ENCODE data around the gene SLC35B4. TPM values are rescaled to one million over a fixed set of nuclear protein-coding genes. Genes with fewer than 3 reads are reported as not detected.
"Not testable (repeated sequence)": the region's sequence is repeated elsewhere in the genome, so short reads cannot be mapped to it uniquely, and the experiment has no call there.

Gene SLC35B4
- total RNA-seq, 3 donors from 2014 or later (not counting 1 experiment from before 2014, with no cell fraction given) = 5.2 to 11.5 (median 11.2) TPM

- H3K36me3 Mint-ChIP-seq = peaks cover 28% of the 10 kb centered on the region
- Histone ChIP-seq H3K4me3 (ENCODE audit: low read length) (no peak overlapping the region), H3K27me3 (ENCODE audit: control insufficient read depth, insufficient read depth, low read length) (no peaks in the 10 kb centered on the region), H3K4me1 (ENCODE audit: control insufficient read depth, insufficient read depth, low read length) (no peaks in the 10 kb centered on the region), H3K27ac (ENCODE audit: low read length) (no peak overlapping the region), H3K36me3 (ENCODE audit: control insufficient read depth, insufficient read depth, low read length) (peaks cover 43% of the 10 kb centered on the region), H3K9me3 (ENCODE audit: control insufficient read depth, insufficient read depth, low read length) (no peaks in the 10 kb centered on the region)
- no peak for TF ChIP-seq CTCF (IDR thresholded peaks at IDR 0.05)
- no peak overlapping the region for H3K4me3 Mint-ChIP-seq
- WGBS (ENCODE audit: insufficient coverage) = 94% methylated on average over 1 of the region's 3 CpGs
- no peaks in the 10 kb centered on the region for H3K27me3 Mint-ChIP-seq (ENCODE audit: low read depth in 2 of 2)
- no peak overlapping the region for H3K27ac Mint-ChIP-seq
- intact Hi-C loops (cut with micrococcal nuclease) = no loop called here
- no peaks in the 10 kb centered on the region for H3K9me3 Mint-ChIP-seq
- no peaks in the 10 kb centered on the region for H3K4me1 Mint-ChIP-seq
- ATAC-seq = no peak
- DNase-seq = no peak
Observed at GRCh38 chr7:134301592-134301991, 15.1 kb downstream of the SLC35B4 start.

- Mint-ChIP-seq H3K27me3 (ENCODE audit: low read depth in 2 of 2) (no peaks in the 10 kb centered on the region), H3K9me3 (no peaks in the 10 kb centered on the region), H3K4me1 (no peaks in the 10 kb centered on the region), H3K27ac (no peak overlapping the region), H3K4me3 (no peak overlapping the region), H3K36me3 (peaks cover 28% of the 10 kb centered on the region)
- intact Hi-C loops (cut with micrococcal nuclease) = no loop called here
- Histone ChIP-seq H3K27ac (ENCODE audit: low read length) (no peak overlapping the region), H3K36me3 (ENCODE audit: control insufficient read depth, insufficient read depth, low read length) (peaks cover 46% of the 10 kb centered on the region), H3K27me3 (ENCODE audit: control insufficient read depth, insufficient read depth, low read length) (no peaks in the 10 kb centered on the region), H3K9me3 (ENCODE audit: control insufficient read depth, insufficient read depth, low read length) (no peaks in the 10 kb centered on the region), H3K4me1 (ENCODE audit: control insufficient read depth, insufficient read depth, low read length) (no peaks in the 10 kb centered on the region), H3K4me3 (ENCODE audit: low read length) (no peak overlapping the region)
- 97% methylated on average over 2 of the region's 2 CpGs for WGBS (ENCODE audit: insufficient coverage)
- ATAC-seq = no peak
- no peak for TF ChIP-seq CTCF (IDR thresholded peaks at IDR 0.05)
- DNase-seq = no peak
Observed at GRCh38 chr7:134300988-134301387, 15.7 kb downstream of the SLC35B4 start.

- no peaks in the 10 kb centered on the region for H3K27me3 Mint-ChIP-seq (ENCODE audit: low read depth in 2 of 2)
- H3K4me3 Mint-ChIP-seq = no peak overlapping the region
- Histone ChIP-seq H3K36me3 (ENCODE audit: control insufficient read depth, insufficient read depth, low read length) (peaks cover 45% of the 10 kb centered on the region), H3K27me3 (ENCODE audit: control insufficient read depth, insufficient read depth, low read length) (no peaks in the 10 kb centered on the region), H3K27ac (ENCODE audit: low read length) (no peak overlapping the region), H3K4me3 (ENCODE audit: low read length) (no peak overlapping the region), H3K9me3 (ENCODE audit: control insufficient read depth, insufficient read depth, low read length) (no peaks in the 10 kb centered on the region), H3K4me1 (ENCODE audit: control insufficient read depth, insufficient read depth, low read length) (no peaks in the 10 kb centered on the region)
- H3K36me3 Mint-ChIP-seq = peaks cover 36% of the 10 kb centered on the region
- intact Hi-C loops (cut with micrococcal nuclease) = no loop called here
- ATAC-seq (no peak), DNase-seq (no peak)
- no peak for TF ChIP-seq CTCF (IDR thresholded peaks at IDR 0.05)
- no peak overlapping the region for H3K27ac Mint-ChIP-seq
- H3K9me3 Mint-ChIP-seq = no peaks in the 10 kb centered on the region
- no peaks in the 10 kb centered on the region for H3K4me1 Mint-ChIP-seq
- 89% methylated on average over 9 of the region's 10 CpGs for WGBS (ENCODE audit: insufficient coverage)
Observed at GRCh38 chr7:134298902-134299683, 17.6 kb downstream of the SLC35B4 start.

- ATAC-seq (no peak), DNase-seq (no peak)
- H3K4me1 ChIP-seq (ENCODE audit: control insufficient read depth, insufficient read depth, low read length) = peaks cover 2% of the 10 kb centered on the region
- no peaks in the 10 kb centered on the region for H3K4me1 Mint-ChIP-seq
- H3K4me3 Mint-ChIP-seq = no peak overlapping the region
- no peaks in the 10 kb centered on the region for H3K9me3 Mint-ChIP-seq
- H3K27me3 ChIP-seq (ENCODE audit: control insufficient read depth, insufficient read depth, low read length) = no peaks in the 10 kb centered on the region
- no peaks in the 10 kb centered on the region for H3K27me3 Mint-ChIP-seq (ENCODE audit: low read depth in 2 of 2)
- no peak overlapping the region for H3K27ac ChIP-seq (ENCODE audit: low read length)
- H3K36me3 ChIP-seq (ENCODE audit: control insufficient read depth, insufficient read depth, low read length) = peaks cover 43% of the 10 kb centered on the region
- no peak overlapping the region for H3K27ac Mint-ChIP-seq
- intact Hi-C loops (cut with micrococcal nuclease) = no loop called here
- H3K9me3 ChIP-seq (ENCODE audit: control insufficient read depth, insufficient read depth, low read length) = no peaks in the 10 kb centered on the region
- no peak overlapping the region for H3K4me3 ChIP-seq (ENCODE audit: low read length)
- 100% methylated on average over 1 of the region's 2 CpGs for WGBS (ENCODE audit: insufficient coverage)
- no peak for TF ChIP-seq CTCF (IDR thresholded peaks at IDR 0.05)
- H3K36me3 Mint-ChIP-seq = peaks cover 33% of the 10 kb centered on the region
Observed at GRCh38 chr7:134297489-134297888, 19.2 kb downstream of the SLC35B4 start.

DNA sequence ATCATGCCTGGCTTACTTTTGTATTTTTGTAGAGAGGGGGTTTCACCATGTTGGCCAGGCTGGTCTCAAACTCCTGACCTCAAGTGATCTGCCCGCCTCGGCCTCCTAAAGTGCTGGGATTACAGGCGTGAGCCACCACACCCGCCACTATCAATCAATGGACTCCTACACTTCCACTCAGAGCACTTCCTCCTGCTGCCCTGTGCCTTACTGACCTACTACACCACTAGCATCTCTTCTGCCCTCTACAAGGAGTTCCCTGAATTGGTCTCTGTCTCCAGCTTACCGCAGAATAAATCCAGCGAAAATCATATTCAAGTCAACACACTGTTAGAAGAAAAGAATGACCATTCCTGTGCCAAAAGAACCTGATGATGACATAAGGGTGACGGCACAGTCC lies 20.7 kb downstream of the SLC35B4 start:
- peaks cover 22% of the 10 kb centered on the region for H3K36me3 Mint-ChIP-seq
- peaks cover 35% of the 10 kb centered on the region for H3K36me3 ChIP-seq (ENCODE audit: control insufficient read depth, insufficient read depth, low read length)

More for the DNA sequence above, 20.7 kb downstream of the SLC35B4 start:
- intact Hi-C loops (cut with micrococcal nuclease); H3K9me3 ChIP-seq (ENCODE audit: control insufficient read depth, insufficient read depth, low read length); H3K27me3 ChIP-seq (ENCODE audit: control insufficient read depth, insufficient read depth, low read length); ATAC-seq; H3K27ac Mint-ChIP-seq; DNase-seq; H3K27me3 Mint-ChIP-seq (ENCODE audit: low read depth in 2 of 2); H3K4me3 ChIP-seq (ENCODE audit: low read length); H3K4me1 ChIP-seq (ENCODE audit: control insufficient read depth, insufficient read depth, low read length); H3K4me1 Mint-ChIP-seq; H3K9me3 Mint-ChIP-seq; H3K4me3 Mint-ChIP-seq; H3K27ac ChIP-seq (ENCODE audit: low read length): not testable (repeated sequence)
- WGBS (ENCODE audit: insufficient coverage) = 92% methylated on average over 7 of the region's 7 CpGs
